Body of pancreas (tissue), 4 donors: ENCODE measurements around the gene CELF1.

ENCODE experiments used
- POLR2A ChIP-seq, 3 donors: fragments of 450-650 bp; IDR thresholded peaks; one replicate each; pipeline ENCODE4 v1.6.1; 2016; ENCODE audit warnings: antibody characterized with exemption in 3 of 3, mild to moderate bottlenecking in 2 of 3
- TF ChIP-seq, protein P1 (sequence below), 7 experiments: fragments of 450-650 bp in 4 of 7; fragments of 200-600 bp in 3 of 7; sonication (generic) in 3 of 7; IDR thresholded peaks; one replicate each; pipeline ENCODE4 v1.5.1; 2016 to 2019; ENCODE audit warnings: antibody characterized with exemption in 7 of 7

DNA sequence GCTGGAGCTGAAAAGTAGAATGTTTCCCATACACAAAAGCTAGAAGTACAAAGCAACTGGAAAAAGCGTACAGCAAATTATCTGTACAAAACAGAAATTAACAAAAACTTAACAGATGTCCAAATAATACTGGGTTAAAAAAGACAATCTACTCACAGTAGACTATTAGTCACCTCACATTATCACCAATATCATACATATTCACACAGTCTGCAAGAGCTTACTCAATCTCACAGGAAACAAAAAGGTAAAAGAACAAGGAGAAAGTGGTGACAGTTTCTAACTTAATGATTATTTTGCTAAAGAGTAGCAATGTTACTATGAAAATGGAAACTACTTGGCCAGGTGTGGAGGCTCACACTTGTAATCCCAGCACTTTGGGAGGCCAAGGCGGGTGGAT, 11.9 kb downstream of the CELF1 start:
- no peak for TF ChIP-seq POLR2A (IDR thresholded peaks at IDR 0.05)
- TF ChIP-seq, protein P1, sequence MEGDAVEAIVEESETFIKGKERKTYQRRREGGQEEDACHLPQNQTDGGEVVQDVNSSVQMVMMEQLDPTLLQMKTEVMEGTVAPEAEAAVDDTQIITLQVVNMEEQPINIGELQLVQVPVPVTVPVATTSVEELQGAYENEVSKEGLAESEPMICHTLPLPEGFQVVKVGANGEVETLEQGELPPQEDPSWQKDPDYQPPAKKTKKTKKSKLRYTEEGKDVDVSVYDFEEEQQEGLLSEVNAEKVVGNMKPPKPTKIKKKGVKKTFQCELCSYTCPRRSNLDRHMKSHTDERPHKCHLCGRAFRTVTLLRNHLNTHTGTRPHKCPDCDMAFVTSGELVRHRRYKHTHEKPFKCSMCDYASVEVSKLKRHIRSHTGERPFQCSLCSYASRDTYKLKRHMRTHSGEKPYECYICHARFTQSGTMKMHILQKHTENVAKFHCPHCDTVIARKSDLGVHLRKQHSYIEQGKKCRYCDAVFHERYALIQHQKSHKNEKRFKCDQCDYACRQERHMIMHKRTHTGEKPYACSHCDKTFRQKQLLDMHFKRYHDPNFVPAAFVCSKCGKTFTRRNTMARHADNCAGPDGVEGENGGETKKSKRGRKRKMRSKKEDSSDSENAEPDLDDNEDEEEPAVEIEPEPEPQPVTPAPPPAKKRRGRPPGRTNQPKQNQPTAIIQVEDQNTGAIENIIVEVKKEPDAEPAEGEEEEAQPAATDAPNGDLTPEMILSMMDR (IDR thresholded peaks at IDR 0.05): no peak
